SHP77 treated with DMSO at 0.1 percent for 48 hours (cell line): Measurements from ENCODE around the gene SLC4A4.

Source experiments
- DNase-seq: peaks from one replicate; lab custom pipeline; 2025; lab: John Stamatoyannopoulos, UW

SLC4A4 gene

DNA sequence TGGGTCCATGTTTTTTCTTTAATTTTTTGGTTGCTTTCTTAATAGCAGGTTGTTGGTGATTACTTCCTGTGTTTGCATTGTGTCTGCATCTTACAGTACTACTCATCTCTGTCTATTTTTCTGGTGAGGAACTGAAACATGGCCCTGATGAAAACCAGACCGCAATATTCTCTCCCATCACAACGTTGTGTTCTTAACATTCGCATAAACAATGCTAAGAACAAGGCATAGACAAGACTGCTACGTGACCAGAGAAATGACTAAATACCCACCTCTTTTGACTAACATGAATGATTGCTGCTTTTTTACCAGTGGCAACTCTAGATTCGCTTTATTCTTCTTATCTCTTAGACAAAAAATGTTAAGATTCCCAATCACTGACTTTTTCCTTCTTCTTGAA is 266.0 kb downstream of the SLC4A4 start:
- no peak for DNase-seq

- DNase-seq: no peak
These were observed 268.3 kb downstream of the SLC4A4 start for GRCh38 chr4:71607109-71607508.

DNA sequence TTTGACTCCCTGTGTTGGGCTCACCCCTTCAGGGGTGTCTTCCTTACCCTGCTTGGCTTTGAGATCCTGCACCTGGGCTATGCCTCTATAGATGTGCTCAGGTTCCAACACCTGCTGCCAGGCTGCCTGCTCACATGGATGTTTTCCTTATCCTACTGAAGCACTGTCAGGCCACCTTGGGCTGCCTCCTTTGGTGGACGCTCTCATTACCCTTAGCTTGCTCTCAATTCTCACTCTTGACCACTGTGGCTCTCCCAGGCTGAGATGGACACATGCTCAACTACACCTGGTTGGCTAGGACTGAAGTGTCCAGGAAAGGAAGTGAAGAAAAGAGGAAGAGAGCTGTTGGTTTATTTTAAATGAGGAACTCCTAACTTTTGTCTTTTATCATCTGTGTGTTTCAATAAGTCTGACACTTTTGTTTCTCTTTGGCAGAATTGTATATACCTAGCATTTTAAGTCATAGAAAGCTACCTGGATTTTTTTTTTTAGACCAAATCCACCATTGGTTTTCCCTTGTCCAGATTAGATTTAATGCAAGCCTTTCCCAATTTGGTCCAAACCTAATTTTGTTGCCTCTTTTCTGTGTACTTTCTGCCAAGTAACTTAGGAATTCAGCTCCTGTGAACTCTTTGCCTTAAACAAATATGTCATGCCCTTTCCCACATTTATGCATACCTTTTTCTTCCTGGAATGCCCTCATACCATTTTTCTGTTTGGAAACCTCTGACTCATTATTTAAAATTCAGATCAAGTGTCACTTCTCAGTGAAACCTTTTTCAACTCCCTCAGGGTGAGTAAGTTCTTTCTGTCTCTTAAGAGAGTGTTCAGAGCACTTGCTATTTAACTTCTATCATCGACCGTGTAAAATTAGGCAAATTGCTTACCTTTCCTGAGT is 269.2 kb downstream of the SLC4A4 start:
- DNase-seq: no peak

- DNase-seq: no peak
These were observed 269.9 kb downstream of the SLC4A4 start for GRCh38 chr4:71608678-71609071.

DNA sequence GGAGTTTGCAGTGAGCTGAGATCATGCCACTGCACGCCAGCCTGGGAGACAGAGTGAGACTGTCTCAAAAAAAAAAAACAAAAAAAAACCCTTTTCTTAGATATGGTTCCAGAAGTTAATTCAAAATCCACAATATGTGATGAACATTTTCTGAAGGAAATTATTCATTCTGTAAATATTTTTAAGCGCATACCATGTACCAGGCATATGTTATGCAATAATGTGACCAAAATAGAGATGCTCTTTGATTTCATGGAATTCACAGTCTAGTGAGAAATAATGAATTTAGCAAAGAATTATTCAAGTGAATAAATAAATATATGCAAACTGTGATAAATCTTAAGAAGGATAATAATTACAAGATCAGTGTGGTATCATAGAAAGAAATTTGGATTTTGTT is 270.3 kb downstream of the SLC4A4 start:
- no peak for DNase-seq

DNA sequence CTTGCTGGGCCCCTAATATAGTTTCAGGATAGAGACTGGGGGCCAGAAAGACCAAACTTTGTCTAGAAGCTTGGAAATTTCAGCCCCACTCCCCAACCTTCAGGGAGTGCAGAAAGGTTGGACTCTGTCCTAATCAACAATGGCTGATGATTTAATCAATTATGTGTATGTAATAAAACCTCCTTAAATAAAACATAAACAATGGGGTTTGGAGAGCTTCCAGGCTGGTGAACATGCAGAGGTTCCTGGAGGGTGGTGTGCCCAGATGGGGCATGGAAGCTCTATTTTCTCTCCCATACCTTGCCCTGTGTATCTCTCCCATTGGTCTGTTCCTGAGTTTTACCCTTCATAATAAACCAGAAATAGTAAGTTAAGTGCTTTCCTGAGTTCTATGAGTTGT is 270.8 kb downstream of the SLC4A4 start:
- no peak for DNase-seq

DNA sequence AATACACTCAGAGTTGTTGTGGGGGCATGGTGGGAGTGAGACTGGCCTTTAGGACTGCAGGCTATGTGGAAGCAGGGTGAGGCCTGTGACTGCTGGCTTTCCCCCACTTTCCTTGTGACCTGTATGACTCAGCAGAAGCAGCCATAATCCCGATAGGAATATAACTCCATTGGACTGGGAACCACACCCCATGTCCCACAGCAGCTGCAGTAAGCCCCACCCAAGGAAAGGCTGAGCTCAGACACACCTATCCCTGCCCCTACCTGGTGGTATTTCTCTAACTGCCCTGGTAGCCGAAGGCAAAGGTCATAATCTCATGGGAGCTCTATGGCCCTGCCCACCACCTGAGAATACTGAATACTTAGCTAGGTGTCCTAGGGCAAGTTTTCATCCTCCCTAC is 275.8 kb downstream of the SLC4A4 start:
- no peak for DNase-seq

DNA sequence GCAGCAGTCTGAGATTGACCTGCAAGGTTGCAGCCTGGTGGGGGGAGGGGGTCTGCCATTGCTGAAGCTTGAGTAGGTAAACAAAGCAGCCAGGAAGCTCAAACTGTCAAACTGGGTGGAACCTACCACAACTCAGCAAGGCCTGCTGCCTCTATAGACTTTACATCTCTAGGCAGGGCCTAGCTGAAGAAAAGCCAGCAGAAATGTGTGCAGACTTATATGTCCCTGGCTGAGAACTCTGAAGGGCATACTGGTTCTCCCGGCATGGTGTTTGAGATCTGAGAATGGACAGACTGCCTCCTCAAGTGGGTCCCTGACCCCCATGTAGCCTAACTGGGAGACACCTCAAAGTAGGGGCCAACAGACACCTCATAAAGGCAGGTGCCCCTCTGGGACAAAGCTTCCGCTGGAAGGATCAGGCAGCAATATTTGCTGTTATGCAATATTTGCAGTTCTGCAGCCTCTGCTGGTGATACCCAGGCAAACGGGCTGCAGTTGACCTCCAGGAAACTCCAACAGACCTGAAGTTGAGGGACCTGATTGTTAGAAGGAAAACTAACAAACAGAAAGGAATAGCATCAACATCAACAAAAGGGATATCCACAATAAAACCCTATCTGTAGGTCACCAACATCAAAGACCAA is 277.5 kb downstream of the SLC4A4 start:
- no peak for DNase-seq
